Measurements from ENCODE around the gene ALKBH1.

GRCh38 chr14:77709412-77709811 lies 1.6 kb upstream of the ALKBH1 start:
- TF ChIP-seq CTCF (IDR thresholded peaks at IDR 0.05; ENCODE audit: insufficient read depth, low read length, poor library complexity, severe bottlenecking) (no peak), EZH2phosphoT487 (conservative IDR thresholded peaks at IDR 0.05; ENCODE audit: low read length) (no peak)

Measured in SU-DHL-6 (cell line).